Chondrocyte (in vitro differentiated cells): ENCODE data around the gene DGKD. TPM values are rescaled to one million over a fixed set of nuclear protein-coding genes. Genes with fewer than 3 reads are reported as not detected.

Experiments used
- DNase-seq: peaks from one replicate; pipeline ENCODE4 v3.0.0; 2021; ENCODE audit warnings: mixed read lengths, low spot score
- H3K27ac Mint-ChIP-seq: one replicate; pipeline ENCODE4 v1.8.0; 2021; ENCODE audit warnings: mild to moderate bottlenecking, moderate library complexity, mixed read lengths; ENCODE audit not compliant: unreplicated experiment
- H3K27me3 Mint-ChIP-seq: 2 replicates; pipeline ENCODE4 v1.8.0; 2021; ENCODE audit warnings: low read depth, mixed read lengths
- H3K36me3 Mint-ChIP-seq: 2 replicates; pipeline ENCODE4 v1.8.0; 2021; ENCODE audit warnings: low read depth, mixed read lengths
- H3K4me1 Mint-ChIP-seq: 2 replicates; pipeline ENCODE4 v1.8.0; 2021; ENCODE audit warnings: low read depth, mild to moderate bottlenecking, mixed read lengths
- H3K4me3 Mint-ChIP-seq: one replicate; pipeline ENCODE4 v1.8.0; 2021; ENCODE audit warnings: mild to moderate bottlenecking, moderate library complexity, mixed read lengths; ENCODE audit not compliant: unreplicated experiment
- H3K9me3 Mint-ChIP-seq: 2 replicates; pipeline ENCODE4 v1.8.0; 2021; ENCODE audit warnings: low read depth, mixed read lengths
- total RNA-seq: library from RNA; stranded (reverse); gene quantifications from 3 replicates; pipeline ENCODE4 v1.2.1, GENCODE V29; 2021
- TF ChIP-seq, protein P1 (sequence below): fragments of 200-600 bp; sonication (generic); IDR thresholded peaks from 2 replicates; pipeline ENCODE4 v1.5.0; 2021; ENCODE audit warnings: antibody characterized with exemption, mild to moderate bottlenecking, moderate library complexity

Gene DGKD
- total RNA-seq, 1 donor from 2014 or later = 66.3 TPM

DNA sequence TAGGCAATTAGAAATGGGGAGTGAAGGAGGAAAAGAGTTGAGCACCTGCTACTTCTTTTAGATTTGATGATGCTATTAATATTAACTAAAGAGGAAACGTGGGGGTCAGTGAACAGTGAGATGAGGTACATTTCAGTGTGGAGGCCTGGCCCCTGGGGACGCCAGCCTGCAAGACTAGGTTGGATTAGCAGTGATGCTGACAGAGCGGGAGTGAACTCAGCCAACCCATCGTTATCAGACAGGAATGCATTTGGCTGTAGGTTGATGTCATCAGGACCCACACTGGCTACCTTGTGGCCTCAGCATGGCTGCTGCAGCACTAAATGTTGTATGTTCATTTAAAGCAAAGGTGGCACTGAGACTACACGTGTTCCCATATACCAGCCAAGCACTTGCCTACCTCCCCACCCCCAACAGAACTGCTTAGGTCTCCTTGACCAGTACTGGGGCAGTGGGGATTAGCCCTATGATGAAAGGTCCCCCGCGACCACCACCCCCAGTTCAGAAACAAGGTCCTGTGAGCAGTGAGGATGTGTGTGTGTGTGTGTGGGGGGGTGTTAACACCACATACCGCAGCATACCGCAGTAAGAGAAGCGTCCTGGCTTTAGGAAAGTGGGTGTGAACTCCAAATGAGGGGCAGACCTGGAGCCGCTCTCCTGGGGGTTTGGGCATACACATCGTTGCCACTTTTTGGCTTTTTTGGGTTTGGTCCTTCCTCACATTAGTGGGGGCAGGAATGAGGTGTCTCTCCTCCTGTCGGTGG, 26.0 kb downstream of the DGKD start:
- Mint-ChIP-seq H3K27ac (no peak overlapping the region), H3K36me3 (peaks cover 2% of the 10 kb centered on the region), H3K4me1 (peaks cover 19% of the 10 kb centered on the region), H3K9me3 (no peaks in the 10 kb centered on the region), H3K27me3 (no peaks in the 10 kb centered on the region), H3K4me3 (no peak overlapping the region)
- no peak for DNase-seq
- TF ChIP-seq, protein P1, sequence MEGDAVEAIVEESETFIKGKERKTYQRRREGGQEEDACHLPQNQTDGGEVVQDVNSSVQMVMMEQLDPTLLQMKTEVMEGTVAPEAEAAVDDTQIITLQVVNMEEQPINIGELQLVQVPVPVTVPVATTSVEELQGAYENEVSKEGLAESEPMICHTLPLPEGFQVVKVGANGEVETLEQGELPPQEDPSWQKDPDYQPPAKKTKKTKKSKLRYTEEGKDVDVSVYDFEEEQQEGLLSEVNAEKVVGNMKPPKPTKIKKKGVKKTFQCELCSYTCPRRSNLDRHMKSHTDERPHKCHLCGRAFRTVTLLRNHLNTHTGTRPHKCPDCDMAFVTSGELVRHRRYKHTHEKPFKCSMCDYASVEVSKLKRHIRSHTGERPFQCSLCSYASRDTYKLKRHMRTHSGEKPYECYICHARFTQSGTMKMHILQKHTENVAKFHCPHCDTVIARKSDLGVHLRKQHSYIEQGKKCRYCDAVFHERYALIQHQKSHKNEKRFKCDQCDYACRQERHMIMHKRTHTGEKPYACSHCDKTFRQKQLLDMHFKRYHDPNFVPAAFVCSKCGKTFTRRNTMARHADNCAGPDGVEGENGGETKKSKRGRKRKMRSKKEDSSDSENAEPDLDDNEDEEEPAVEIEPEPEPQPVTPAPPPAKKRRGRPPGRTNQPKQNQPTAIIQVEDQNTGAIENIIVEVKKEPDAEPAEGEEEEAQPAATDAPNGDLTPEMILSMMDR = no peak

DNA sequence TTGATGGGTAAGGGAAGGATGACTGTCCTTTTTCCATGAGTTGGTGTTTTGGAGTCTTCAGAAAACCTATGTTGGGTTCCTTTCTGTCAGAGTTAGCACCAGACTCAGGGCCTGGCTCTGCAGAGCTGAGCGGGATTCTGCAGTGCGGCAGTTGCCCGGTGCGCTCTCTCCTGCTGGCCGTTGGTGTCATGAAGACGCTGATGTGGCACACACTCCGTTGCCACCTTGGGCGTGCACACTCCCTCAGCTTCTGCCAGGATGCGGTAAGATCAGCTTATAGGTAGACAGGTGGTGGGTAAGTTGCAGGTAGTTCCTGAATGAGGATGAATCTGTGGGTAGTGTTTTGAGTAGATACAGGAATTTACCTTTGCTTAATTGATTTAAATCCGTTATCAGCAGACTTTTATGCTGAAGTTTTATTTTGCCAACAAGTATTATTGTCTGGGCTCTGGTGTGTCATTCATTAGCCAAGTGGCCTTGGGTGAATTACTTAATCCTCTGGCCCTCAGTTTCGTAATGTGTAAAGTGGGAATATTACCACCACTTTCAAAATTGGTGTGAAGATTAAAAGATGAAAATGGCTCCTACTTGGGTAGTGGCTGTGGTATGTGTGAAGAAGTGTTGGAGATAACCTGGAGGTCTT, 26.8 kb downstream of the DGKD start:
- Mint-ChIP-seq H3K36me3 (peaks cover 2% of the 10 kb centered on the region), H3K27me3 (no peaks in the 10 kb centered on the region), H3K9me3 (no peaks in the 10 kb centered on the region), H3K4me3 (no peak overlapping the region), H3K4me1 (peaks cover 27% of the 10 kb centered on the region), H3K27ac (no peak overlapping the region)
- TF ChIP-seq, protein P1 = no peak
- no peak for DNase-seq

DNA sequence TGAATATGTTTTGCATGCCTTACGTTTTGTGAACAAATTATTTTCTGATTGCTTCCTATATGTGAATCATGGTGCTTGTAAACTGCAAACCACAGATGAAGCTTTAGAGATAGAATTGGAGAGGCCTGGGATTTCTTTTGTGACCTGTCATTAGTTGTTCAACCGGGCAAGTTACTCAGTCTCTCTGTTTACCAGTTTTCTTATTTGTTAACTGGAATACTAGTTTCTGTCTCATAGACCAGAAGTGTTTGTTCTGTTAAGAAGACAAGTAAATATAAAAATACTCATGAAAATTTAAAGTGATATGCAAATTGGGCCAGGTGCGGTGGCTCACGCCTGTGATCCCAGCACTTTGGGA, 27.3 kb downstream of the DGKD start:
- Mint-ChIP-seq H3K9me3 (no peaks in the 10 kb centered on the region), H3K4me1 (peaks cover 32% of the 10 kb centered on the region), H3K27me3 (no peaks in the 10 kb centered on the region)

DNA sequence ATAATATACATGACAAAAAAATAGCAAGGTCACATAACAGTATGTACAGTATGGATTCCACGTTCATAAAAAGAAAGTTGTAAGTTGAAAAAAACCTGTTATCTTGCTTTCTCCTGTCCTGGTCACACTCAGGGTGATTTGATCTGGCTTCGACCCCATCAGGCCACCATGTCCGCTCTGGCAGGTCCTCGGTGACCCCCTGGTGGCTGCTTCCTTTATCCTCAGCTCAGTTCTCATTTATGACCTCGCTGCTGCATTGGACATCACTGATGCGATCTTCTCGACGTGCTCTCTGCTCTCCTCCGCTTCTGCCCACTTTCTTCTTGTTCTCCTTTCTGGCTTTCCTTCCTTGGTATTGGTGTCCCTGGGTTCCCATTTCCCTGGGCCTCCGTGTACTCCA, 29.7 kb downstream of the DGKD start:
- Mint-ChIP-seq H3K27me3 (no peaks in the 10 kb centered on the region), H3K9me3 (no peaks in the 10 kb centered on the region), H3K4me1 (peaks cover 54% of the 10 kb centered on the region), H3K36me3 (no peaks in the 10 kb centered on the region), H3K27ac (no peak overlapping the region), H3K4me3 (no peak overlapping the region)
- DNase-seq = no peak
- TF ChIP-seq, protein P1 = peak; percentile 24

More for the DNA sequence above, 27.3 kb downstream of the DGKD start:
- peaks cover 2% of the 10 kb centered on the region for H3K36me3 Mint-ChIP-seq
- no peak overlapping the region for H3K4me3 Mint-ChIP-seq
- no peak for DNase-seq
- H3K27ac Mint-ChIP-seq = no peak overlapping the region
- TF ChIP-seq, protein P1 = no peak

DNA sequence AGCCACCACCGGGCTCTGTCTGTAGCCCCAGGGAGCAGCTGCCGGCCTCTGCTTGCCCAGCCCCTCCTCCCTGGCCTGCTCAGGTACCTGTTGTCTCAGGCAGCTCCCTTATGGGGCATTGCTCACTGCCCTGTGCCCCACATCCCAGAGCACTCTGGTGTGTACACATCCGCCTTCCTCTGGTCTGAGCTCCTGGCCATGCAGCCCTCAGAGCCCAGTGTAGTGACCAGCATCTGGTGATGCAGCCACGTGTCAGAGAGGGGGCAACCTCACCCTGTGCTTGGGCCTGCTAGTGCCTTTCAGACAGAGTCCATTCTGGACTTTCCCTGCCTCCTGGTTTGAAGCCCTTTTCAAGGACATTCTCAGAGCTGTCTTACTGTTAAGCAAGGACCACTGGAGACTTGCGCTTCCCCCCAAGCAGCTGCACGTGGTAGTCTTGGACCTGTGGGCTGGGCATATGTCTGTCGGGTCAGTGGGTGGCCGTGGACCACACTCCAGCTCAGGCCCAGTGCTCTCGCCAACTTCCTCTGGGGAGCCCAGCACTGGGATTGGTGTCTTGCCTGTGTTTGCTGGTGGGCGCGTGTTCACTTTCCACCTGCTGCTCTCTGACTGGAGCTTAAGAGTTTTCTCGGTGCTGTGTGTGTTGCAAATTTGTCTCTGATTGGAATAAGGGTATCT, 30.7 kb downstream of the DGKD start:
- Mint-ChIP-seq H3K27ac (no peak overlapping the region), H3K4me3 (no peak overlapping the region)
- TF ChIP-seq, protein P1 = peak; percentile 18

More for the DNA sequence above, 30.7 kb downstream of the DGKD start:
- H3K9me3 Mint-ChIP-seq = no peaks in the 10 kb centered on the region
- peaks cover 62% of the 10 kb centered on the region for H3K4me1 Mint-ChIP-seq
- H3K27me3 Mint-ChIP-seq = no peaks in the 10 kb centered on the region
- DNase-seq = no peak
- no peaks in the 10 kb centered on the region for H3K36me3 Mint-ChIP-seq
